Measurements from ENCODE around the gene TRMT13.

The TRMT13 gene, protein sequence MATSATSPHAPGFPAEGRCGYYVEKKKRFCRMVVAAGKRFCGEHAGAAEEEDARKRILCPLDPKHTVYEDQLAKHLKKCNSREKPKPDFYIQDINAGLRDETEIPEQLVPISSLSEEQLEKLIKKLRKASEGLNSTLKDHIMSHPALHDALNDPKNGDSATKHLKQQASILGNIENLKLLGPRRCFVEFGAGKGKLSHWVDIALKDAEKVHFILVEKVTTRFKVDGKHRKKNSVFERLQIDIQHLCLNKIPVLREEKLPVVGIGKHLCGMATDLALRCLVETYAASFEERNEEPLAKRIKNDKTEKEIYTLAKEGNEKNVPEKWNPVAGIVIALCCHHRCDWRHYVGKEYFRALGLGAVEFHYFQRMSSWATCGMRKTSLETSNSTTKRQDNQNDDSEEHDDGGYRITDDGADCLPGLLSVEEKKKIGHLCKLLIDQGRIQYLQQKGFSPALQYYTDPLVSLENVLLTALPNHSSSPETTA

DNA sequence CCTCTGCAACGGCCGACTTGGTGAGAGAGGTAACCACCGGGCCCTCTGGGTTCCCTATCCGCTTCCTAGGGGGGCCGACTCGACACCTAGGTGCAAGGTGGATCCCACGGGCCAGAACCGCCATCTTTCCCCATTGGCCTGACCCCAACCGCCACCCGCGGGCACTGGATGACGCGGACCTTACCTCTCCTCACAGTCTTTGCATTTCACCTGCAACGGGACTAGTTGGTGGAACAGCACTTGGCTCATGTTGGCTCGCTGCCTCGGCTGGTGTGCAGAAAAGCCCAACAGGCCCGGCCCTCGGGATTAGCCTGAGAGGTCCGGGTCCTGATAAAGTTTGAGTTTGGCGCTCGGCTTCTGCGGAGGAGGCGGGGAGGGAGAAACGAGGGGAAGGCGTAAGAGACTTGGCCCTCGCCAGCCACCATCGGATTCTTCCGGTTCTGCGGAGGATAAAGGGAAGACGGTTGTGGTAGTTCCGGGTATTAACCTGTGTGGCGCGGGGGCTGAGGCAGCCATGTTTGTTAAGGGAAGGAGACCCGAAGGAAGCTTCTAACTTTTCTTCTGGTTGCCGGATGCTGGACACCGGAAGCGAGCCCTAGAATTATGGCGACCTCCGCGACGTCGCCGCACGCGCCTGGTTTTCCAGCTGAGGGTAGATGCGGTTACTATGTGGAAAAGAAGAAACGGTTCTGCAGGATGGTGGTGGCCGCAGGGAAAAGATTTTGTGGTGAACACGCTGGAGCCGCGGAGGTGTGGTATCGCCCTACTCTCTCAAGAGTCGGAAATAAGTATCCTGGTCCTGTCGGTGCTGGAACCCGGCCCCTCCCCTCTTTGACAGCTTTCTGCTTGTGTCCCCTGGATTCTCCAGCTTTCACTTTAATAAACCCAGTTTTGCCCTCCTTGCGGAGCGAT lies at the start of gene TRMT13, which contains the start of gene SASS6:
Gene TRMT13, plus strand, starts transcription at position 598 of the 912 bp plus-strand sequence. Its CDS starts 6 bp downstream, at position 604.
Gene SASS6, minus strand, starts transcription at position 365 of the 912 bp plus-strand sequence. Its CDS starts 116 bp downstream, at position 249.
- DNase-seq (ENCODE audit: low read depth), result peak; percentile 95

DNA sequence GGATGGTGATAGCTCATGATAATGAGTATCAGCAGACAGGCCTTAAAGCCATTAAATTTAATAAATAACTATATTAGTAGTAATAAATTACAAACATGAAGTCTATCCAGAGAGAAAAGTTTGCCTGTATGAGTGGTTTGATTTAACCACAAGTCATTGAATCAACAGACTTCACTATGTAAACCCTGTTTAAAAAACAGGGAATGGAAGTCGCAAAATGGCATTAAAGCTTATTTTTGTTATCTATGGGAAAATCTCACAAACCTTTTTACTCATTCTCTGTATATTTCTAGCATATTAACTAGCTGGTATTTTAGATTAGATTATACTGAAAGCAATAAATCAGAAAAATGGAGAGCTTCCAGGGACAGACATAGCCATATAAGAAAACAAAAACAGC lies 45.6 kb upstream of the TRMT13 start:
- DNase-seq (ENCODE audit: low read depth), result no peak

DNA sequence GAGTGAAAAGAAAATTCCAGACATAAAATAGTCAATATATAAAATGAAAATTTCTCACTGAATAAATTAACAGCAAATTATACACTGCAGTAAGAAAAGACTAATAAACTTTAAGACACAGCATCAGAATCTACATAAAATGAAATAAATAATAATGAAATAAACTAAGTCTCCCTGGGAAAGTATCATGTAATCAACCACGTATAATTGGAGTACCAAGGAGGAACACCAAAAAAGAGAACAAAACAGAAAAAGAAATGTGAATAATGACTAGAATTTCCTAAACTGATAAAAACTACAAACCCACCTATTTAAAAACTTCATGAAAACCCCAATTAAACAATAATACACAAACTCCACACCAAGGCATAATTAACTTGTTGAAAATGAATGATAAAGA lies 43.9 kb upstream of the TRMT13 start:
- DNase-seq (ENCODE audit: low read depth), result no peak

DNA sequence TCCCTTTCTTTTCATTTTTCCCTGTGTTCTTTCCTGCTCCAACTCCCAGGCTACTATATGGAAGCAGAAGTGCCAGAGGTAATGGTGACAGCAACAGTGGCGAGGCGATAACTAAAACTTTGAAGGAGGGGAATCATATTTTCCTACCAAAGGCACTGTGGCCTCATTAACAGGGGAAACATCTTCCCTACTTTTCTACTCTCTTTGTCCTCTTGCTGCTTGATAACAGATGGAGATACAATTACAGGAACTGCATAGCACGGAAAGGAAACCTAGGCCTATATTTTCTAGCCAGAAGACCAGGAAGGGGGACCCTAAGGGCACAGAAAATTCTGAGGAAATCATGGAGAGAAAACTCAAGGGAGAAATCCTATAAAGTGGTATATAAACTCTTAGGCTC lies 42.5 kb upstream of the TRMT13 start:
- DNase-seq (ENCODE audit: low read depth), result no peak

DNA sequence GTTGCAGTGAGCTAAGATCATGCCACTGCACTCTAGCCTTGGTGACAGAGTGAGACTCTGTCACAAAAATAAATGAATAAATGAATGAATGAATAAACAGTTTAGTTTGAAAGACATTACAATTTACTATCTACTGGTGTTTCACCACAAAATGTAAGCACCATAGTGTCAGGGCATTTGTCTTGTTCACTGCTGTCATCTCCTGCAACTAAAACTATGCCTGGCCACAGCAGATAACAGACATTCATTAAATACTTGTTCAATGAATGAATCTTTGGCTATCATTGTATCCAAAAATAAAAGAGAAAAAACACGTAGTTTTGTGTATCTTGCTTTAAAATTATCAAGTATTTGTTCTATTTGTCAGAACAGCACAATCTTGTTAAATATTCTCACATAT lies 32.8 kb upstream of the TRMT13 start:
- DNase-seq (ENCODE audit: low read depth), result peak; percentile 43

DNA sequence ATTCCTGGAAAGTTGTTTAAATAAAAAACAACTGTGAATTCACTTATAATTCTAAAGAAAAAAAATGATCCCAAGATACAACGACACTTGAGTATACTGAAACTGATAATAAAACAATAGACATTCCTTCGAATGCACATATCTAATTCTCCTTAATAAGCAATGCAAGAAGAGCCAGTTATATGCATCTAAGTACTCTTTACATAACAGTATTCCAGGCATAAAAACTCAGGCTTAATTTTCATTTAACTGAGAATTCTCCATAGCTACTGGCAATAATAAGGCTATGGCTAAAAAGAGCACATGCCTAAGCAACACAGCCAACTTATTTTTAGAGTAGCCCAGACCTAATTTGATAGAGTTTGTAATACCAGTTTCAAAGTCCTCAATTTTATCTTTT lies 31.4 kb upstream of the TRMT13 start:
- no peak for DNase-seq (ENCODE audit: low read depth)

DNA sequence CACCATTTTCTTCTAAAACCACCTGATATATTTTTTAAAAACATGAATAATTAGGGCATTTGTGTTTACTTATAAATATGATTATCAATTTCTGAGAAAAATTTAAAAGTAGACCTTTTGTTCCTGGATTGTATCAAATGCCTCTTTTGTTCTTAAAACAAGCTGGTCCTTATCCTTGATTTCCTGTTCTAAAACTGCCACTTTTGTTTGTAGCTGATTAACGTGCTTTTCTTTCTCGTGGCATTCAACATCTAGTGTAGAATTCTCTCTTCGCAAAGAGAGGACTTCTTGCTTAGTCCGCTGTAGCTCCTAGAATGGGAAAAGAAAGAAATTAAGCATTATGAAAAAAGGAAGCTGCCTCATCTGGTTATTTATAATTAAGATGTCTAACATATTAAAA lies 25.3 kb upstream of the TRMT13 start:
- DNase-seq (ENCODE audit: low read depth), result no peak

DNA sequence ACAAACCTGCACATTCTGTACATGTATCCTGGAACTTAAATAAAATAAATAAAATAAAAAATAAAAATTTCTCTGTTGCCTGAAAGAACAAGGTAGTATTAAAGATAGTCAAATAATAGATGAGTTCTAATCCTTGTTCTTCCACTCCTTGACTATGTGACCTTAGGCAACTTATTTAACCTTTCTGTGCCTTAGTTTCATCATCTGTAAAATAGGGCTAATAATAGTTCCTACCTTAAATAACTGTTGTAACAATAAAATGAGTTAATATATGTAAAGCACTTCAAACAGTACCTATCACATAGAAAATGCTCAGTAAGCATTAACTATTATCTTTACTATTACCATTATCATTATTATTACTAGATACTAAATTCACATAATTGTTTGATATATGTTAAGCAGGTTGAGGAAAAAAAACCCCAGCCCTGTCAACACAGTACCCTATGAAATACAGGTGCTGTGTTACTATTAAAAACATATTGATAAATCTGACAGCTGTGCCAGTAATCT lies 23.4 kb upstream of the TRMT13 start:
- DNase-seq (ENCODE audit: low read depth), result no peak

DNA sequence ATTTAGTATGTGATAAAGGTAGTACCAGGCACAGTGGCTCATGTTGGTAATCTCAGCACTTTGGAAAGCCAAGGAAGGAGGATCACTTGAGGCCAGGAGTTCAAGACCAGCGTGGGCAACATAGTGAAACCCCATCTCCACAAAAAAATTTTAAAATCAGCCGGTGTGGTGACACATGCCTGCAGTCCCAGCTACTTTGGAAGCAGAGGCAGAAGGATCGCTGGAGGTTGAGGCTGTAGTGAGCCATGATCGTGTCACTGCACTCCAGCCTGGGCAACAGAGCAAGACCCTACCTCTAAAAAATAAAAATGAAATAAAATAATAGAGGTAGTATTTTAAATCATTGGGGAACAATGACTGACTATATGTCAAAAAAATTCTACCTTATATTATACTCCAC lies 17.4 kb upstream of the TRMT13 start:
- no peak for DNase-seq (ENCODE audit: low read depth)

DNA sequence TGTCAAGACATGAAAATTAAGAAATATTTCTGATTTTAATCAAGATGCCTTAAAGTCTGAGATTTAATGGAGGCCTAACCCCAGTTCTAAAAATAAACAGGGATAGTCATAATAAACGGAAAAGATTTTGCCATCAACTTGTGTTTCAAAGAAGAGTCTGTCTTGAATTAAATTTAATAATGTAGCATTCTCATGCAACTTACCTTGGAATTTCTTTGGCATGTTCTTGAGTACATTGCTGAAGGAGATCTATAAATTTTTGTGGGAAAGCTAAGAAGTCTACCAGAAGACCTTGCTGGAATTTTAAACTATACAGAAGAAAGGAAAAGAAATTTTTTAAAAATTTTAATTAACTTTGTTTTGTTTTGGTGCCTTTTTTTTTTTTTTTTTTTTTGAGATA lies 10.8 kb upstream of the TRMT13 start:
- DNase-seq (ENCODE audit: low read depth), result no peak

DNA sequence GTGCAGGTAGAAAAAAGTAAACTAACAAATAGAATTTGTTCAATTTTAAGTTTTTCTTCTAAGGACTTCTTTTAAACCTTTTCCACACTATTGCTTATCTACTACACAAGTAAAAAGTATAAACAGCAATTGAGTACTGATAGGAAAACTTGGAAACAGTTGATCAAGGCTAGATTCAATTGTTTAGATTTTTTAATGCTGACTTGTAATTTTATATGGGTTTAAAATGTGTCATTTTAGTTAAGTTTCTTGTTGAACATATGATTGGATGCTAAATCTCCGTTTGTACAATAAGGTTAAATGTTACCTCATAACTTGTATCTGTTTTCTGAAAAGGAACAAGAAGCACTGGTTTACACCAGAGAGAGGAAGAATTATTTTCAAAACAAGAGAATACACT lies 5.7 kb upstream of the TRMT13 start:
- DNase-seq (ENCODE audit: low read depth), result no peak

DNA sequence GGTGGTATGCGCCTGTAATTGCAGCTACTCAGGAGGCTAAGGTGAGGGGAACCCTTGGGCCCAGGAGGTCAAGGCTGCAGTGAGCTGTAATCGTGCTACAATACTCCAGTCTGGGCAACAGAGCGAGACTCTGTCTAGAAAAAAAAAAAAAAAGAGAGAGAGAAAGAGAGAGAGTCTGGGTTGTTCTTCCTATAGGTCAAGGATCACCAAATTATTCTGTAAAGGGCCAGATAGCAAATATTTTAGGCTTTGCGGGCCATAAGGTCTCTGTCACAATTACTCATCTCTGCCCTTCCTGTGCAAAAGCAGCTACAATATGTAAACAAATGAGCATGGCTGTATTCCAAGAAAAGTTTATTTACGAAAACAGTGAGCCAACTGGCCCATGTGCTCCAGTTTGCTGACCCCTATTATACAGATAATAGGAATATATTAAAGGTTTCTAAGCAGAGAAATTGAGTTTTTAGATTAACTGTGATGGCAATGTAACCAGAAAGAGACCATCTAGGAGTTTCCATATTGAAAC lies 2.3 kb upstream of the TRMT13 start:
- DNase-seq (ENCODE audit: low read depth), result no peak

DNA sequence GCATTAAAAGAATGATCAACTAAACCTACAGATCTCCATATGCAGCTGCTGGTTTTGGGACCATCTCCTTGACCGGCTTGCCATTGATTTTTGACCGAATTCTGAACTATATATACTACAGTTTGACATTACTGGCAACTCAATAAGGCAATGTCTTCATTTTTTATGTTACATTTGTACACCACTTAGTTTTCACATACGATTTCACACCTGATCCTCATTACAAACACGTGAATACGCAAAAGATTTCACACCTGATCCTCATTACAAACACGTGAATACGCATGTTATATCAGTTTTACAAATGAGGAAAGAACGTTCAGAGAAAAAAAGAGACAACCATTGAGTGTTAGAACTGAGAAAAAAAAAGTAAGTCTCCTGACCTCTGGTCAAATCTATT lies 1.3 kb upstream of the TRMT13 start:
- DNase-seq (ENCODE audit: low read depth), result no peak

DNA sequence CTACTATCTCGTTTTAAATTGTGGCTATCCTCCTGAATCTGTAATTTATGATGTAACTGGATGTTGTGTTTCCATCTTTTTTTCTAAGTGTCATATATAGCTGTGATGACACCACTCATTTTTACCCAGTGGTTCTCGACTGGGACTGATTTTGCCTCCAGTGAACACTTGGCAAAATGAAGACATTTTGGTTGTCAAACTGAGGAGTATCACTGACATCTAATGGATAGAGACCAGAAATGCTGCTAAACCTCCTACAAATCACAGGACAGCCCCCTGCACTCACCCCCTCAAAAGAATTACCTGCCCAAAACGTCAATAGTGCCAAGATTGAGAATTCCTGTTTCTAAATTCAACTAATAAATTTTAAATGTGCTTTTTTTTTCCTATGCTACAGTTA lies 1.9 kb downstream of the TRMT13 start:
- DNase-seq (ENCODE audit: low read depth), result no peak

DNA sequence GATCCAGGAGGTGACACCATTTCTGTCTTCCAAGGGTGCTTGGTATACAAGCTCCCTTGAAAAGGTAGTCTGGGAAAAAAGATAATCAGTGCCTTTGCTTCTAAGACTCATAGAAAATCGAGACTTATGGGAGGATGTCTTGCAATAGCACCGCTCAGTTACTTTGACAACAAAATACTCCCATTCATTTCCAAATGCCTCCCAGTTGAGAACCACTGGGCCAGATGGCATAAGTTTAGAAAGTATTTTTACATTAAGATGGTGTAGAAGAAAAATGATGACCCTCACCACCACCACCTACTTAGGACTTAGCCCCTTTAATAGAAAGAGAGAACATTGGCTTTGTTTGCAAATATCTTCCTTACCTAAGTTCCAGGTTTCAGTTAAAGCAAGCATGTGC lies 4.6 kb downstream of the TRMT13 start:
- no peak for DNase-seq (ENCODE audit: low read depth)

DNA sequence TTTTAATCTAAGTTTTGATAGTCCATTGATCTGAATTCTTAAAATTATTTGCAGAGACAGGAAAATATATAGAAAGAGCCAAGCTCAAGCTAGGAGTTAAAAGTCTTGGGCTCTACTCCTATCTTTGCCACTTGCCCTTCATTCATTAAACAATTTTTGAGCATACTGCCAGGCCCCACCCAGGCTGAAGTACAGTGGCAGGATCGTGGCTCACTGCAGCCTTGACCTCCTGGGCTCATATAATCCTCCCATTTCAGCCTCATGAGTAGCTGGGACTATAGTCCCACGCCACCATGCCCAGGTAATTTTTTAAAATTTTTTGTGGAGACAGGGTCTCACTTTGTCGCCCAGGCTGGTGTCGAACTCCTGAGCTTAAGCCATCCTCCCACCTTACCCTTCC lies 8.2 kb downstream of the TRMT13 start:
- DNase-seq (ENCODE audit: low read depth), result no peak

DNA sequence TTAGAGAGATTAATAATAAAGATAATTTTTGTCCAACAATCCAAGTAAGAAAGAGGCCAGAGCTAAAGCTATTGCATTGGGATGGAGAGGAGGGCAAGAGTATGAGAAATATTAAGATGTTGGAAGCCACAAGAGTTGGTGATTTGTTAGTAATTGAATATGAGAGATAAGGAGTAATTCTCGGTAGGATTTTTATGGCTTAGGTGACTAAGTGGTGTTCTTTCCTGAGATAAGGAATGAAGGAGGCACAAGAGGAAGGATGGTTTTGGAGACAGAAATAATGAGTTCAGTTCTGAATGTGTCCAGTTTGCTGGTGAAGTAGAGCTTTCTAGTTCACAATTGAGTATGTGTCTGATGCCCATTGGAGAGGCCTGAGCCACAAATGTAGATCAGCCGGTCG lies 9.4 kb downstream of the TRMT13 start:
- DNase-seq (ENCODE audit: low read depth), result no peak

DNA sequence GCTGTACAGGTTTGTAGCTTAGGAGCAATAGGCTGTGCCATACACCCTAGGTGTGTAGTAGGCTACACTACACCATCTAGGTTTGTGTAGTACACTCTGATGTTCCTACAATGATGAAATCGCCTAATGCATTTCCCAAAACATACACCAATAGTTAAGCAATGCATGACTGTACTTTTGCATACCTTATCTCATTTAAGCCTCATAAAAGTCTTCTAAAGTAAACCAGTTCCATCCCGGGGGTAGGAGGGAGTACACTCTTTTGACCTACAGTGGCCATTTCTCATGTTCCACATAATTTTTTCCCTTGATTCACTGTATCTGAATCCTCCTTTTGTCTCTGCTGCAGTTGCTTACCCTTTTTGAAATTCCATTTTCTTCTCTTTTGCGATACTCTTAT lies 12.2 kb downstream of the TRMT13 start:
- no peak for DNase-seq (ENCODE audit: low read depth)

DNA sequence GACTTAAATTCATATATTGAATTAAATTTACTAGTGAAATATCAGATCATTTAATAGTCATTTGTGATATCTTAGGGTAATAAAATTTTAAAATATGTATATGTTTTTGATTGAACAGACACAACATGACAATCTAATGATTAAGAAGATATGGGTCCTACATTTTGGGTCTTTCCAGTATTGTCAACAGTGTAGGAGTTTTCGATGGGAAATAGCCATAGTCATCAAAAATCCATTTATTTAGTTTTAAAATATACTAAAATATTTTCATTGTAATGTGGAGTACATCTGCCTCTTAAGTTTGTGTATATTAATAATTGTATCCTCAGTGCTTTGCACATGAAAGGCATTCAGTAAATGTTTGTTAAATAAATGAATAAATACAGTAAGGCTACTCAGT lies 14.0 kb downstream of the TRMT13 start:
- no peak for DNase-seq (ENCODE audit: low read depth)

DNA sequence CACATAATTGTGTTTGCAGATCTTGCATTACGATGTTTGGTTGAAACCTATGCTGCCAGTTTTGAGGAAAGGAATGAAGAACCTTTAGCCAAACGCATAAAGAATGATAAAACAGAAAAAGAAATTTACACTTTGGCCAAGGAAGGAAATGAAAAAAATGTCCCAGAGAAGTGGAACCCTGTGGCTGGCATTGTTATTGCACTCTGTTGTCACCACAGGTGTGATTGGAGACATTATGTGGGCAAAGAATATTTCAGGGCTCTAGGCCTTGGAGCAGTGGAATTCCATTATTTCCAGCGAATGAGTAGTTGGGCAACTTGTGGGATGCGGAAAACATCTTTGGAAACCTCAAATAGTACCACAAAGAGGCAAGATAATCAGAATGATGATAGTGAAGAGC lies 14.9 kb downstream of the TRMT13 start:
- no peak for DNase-seq (ENCODE audit: low read depth)

DNA sequence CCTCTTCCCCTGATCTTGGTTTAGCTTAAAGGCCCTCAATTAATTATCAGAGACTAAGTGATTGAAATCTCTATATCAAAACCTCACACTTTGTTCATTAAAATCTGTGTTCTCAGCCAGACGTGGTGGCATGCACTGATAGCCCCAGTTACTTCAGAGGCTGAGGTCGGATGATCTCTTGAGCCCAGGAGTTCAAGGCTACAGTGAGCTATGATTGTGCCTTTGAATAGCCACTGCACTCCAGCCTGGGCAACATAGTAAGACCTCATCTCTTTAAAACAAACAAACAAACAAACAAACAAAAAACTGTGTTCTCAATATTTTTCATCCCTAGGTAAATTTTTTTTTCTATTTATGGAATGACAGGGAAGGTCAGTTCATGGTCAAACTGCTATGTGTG lies 18.7 kb downstream of the TRMT13 start:
- no peak for DNase-seq (ENCODE audit: low read depth)

DNA sequence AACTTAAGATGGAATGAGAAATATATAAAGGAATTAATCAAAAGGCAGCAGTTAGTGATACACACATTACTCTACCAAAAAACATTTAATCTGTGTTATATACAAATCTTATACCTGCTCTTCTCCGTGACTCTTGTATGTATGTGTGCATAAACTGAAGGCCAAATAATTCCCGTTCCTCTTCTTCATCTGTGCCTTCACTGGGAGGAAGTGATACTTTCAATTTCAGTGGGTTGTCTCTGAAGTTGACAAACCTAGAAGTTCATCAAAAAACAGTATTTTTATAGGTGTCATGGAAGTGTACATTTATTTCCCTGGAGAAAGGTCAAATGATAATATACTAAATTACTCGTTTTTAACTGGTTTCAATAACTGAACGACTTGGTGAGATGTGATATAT lies 19.3 kb downstream of the TRMT13 start:
- no peak for DNase-seq (ENCODE audit: low read depth)

DNA sequence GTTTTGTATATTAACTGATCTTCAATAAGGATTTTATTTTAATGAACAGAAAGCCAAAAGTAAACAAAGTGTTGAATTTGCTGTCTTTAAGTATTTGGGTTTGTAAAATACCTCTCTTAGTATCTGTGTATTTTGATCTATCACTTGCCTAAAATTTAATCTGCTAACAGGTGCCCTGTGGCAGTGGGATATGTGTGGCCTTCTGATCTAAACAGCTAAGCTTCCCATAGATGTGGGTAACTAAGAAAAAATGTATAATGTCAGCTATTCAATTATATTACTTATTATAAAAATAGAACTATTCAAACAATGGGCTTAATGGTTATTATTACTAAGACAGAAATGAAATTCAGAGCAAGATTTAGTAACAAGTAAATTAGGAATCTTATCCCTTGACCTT lies 29.9 kb downstream of the TRMT13 start:
- DNase-seq (ENCODE audit: low read depth), result no peak
